Measurements from ENCODE around the gene RAPGEF6.

Gene RAPGEF6, protein sequence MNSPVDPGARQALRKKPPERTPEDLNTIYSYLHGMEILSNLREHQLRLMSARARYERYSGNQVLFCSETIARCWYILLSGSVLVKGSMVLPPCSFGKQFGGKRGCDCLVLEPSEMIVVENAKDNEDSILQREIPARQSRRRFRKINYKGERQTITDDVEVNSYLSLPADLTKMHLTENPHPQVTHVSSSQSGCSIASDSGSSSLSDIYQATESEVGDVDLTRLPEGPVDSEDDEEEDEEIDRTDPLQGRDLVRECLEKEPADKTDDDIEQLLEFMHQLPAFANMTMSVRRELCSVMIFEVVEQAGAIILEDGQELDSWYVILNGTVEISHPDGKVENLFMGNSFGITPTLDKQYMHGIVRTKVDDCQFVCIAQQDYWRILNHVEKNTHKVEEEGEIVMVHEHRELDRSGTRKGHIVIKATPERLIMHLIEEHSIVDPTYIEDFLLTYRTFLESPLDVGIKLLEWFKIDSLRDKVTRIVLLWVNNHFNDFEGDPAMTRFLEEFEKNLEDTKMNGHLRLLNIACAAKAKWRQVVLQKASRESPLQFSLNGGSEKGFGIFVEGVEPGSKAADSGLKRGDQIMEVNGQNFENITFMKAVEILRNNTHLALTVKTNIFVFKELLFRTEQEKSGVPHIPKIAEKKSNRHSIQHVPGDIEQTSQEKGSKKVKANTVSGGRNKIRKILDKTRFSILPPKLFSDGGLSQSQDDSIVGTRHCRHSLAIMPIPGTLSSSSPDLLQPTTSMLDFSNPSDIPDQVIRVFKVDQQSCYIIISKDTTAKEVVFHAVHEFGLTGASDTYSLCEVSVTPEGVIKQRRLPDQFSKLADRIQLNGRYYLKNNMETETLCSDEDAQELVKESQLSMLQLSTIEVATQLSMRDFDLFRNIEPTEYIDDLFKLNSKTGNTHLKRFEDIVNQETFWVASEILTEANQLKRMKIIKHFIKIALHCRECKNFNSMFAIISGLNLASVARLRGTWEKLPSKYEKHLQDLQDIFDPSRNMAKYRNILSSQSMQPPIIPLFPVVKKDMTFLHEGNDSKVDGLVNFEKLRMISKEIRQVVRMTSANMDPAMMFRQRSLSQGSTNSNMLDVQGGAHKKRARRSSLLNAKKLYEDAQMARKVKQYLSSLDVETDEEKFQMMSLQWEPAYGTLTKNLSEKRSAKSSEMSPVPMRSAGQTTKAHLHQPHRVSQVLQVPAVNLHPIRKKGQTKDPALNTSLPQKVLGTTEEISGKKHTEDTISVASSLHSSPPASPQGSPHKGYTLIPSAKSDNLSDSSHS (N-terminal part only)

DNA sequence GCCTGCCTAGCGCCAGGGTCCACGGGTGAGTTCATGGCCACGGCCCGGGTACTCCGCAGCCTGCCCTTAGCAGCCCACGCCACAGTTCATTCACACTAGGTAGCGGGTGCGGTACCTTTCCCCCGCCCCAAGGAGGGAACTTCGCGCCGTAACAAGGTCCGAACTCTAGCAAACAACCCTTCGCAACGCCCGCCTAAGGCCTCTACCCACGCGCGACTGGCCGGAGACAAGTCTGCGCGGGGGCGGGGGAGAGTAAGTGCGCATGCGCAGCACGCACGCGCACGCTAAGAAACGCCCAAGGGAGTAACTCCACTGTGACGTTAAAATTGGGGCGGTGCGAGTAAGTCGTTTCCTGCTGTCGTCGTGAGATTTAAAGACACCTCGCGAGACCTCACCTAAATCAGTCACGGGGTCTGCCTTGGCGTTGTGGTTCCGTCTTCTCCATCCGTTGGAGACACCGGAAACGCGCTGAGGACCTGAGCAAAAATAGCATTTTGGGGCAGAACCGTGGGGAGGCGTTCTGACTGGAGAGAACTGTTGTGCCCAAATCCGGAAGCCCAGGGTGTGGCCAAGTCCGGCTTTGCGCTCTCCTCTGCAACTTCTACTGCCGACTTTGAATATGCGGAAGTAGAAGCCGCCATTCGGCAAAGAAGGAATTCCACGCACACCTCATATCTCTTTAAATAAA is at the start of gene RAPGEF6:
Gene RAPGEF6, minus strand, starts transcription at position 234 of the 688 bp plus-strand sequence. Its CDS starts 199 bp downstream, at position 35.
- peak; percentile 91 for ATAC-seq (ENCODE audit: low read depth)
- TF ChIP-seq, protein P1, sequence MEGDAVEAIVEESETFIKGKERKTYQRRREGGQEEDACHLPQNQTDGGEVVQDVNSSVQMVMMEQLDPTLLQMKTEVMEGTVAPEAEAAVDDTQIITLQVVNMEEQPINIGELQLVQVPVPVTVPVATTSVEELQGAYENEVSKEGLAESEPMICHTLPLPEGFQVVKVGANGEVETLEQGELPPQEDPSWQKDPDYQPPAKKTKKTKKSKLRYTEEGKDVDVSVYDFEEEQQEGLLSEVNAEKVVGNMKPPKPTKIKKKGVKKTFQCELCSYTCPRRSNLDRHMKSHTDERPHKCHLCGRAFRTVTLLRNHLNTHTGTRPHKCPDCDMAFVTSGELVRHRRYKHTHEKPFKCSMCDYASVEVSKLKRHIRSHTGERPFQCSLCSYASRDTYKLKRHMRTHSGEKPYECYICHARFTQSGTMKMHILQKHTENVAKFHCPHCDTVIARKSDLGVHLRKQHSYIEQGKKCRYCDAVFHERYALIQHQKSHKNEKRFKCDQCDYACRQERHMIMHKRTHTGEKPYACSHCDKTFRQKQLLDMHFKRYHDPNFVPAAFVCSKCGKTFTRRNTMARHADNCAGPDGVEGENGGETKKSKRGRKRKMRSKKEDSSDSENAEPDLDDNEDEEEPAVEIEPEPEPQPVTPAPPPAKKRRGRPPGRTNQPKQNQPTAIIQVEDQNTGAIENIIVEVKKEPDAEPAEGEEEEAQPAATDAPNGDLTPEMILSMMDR (IDR thresholded peaks at IDR 0.05; ENCODE audit: poor library complexity, severe bottlenecking) = peak; percentile 12

GRCh38 chr5:131684595-131684994 is 49.6 kb upstream of the RAPGEF6 start:
- no peak for ATAC-seq (ENCODE audit: low read depth)
- H3K27me3 ChIP-seq (ENCODE audit: insufficient read depth, poor library complexity, severe bottlenecking) = no peaks in the 10 kb centered on the region
- H3K27ac ChIP-seq (ENCODE audit: poor library complexity, severe bottlenecking) = no peak overlapping the region
- H3K36me3 ChIP-seq (ENCODE audit: low read depth) = peaks cover 31% of the 10 kb centered on the region
- H3K4me1 ChIP-seq (ENCODE audit: insufficient read depth, poor library complexity, severe bottlenecking) = no peaks in the 10 kb centered on the region
- no peak for DNase-seq (ENCODE audit: low spot score)
- TF ChIP-seq, protein P1 (IDR thresholded peaks at IDR 0.05; ENCODE audit: poor library complexity, severe bottlenecking) = no peak
- H3K9me3 ChIP-seq (ENCODE audit: severe bottlenecking) = no peaks in the 10 kb centered on the region
- no peak overlapping the region for H3K4me3 ChIP-seq (ENCODE audit: severe bottlenecking)

More for the DNA sequence above, at the start of gene RAPGEF6:
- Histone ChIP-seq H3K27ac (ENCODE audit: poor library complexity, severe bottlenecking) (peak within 1 kb of the TSS; percentile 98), H3K9me3 (ENCODE audit: severe bottlenecking) (no peaks in the 10 kb centered on the region), H3K36me3 (ENCODE audit: low read depth) (no peaks in the 10 kb centered on the region; the same call in 1 of the 2 replicates), H3K4me3 (ENCODE audit: severe bottlenecking) (peak within 1 kb of the TSS; percentile 73), H3K27me3 (ENCODE audit: insufficient read depth, poor library complexity, severe bottlenecking) (no peaks in the 10 kb centered on the region), H3K4me1 (ENCODE audit: insufficient read depth, poor library complexity, severe bottlenecking) (peaks cover 28% of the 10 kb centered on the region)
- DNase-seq (ENCODE audit: low spot score) = peak; percentile 100

- Histone ChIP-seq H3K9me3 (ENCODE audit: severe bottlenecking) (no peaks in the 10 kb centered on the region), H3K27me3 (ENCODE audit: insufficient read depth, poor library complexity, severe bottlenecking) (no peaks in the 10 kb centered on the region), H3K36me3 (ENCODE audit: low read depth) (peaks cover 35% of the 10 kb centered on the region), H3K27ac (ENCODE audit: poor library complexity, severe bottlenecking) (no peak overlapping the region), H3K4me1 (ENCODE audit: insufficient read depth, poor library complexity, severe bottlenecking) (no peaks in the 10 kb centered on the region), H3K4me3 (ENCODE audit: severe bottlenecking) (no peak overlapping the region)
- ATAC-seq (ENCODE audit: low read depth) (no peak), DNase-seq (ENCODE audit: low spot score) (no peak)
- TF ChIP-seq, protein P1 (IDR thresholded peaks at IDR 0.05; ENCODE audit: poor library complexity, severe bottlenecking) = no peak
Observed at GRCh38 chr5:131684051-131684450, 49.0 kb upstream of the RAPGEF6 start.

GRCh38 chr5:131682826-131683225 is 47.8 kb upstream of the RAPGEF6 start:
- Histone ChIP-seq H3K4me3 (ENCODE audit: severe bottlenecking) (no peak overlapping the region), H3K27me3 (ENCODE audit: insufficient read depth, poor library complexity, severe bottlenecking) (no peaks in the 10 kb centered on the region), H3K9me3 (ENCODE audit: severe bottlenecking) (no peaks in the 10 kb centered on the region), H3K36me3 (ENCODE audit: low read depth) (peaks cover 48% of the 10 kb centered on the region), H3K27ac (ENCODE audit: poor library complexity, severe bottlenecking) (no peak overlapping the region), H3K4me1 (ENCODE audit: insufficient read depth, poor library complexity, severe bottlenecking) (no peaks in the 10 kb centered on the region)
- TF ChIP-seq, protein P1 (IDR thresholded peaks at IDR 0.05; ENCODE audit: poor library complexity, severe bottlenecking) = no peak
- DNase-seq (ENCODE audit: low spot score) (no peak), ATAC-seq (ENCODE audit: low read depth) (no peak)

Data from RWPE2 (cell line).